Suprapubic skin (tissue), 4 donors: ENCODE data around the gene CLDN14. TPM values are rescaled to one million over a fixed set of nuclear protein-coding genes. Genes with fewer than 3 reads are reported as not detected.
A peak's percentile ranks its signal among the peaks of the same experiment; 100 is the strongest.

Source experiments
- DNase-seq, 2 donors: peaks; one replicate each; pipeline ENCODE4 v3.0.0-alpha.2; 2019; ENCODE audit warnings: low spot score in 2 of 2
- H3K27ac ChIP-seq: fragments of 200-600 bp; sonication (generic); one replicate; pipeline ENCODE4 v1.5.1; 2019
- H3K27me3 ChIP-seq: fragments of 200-600 bp; sonication (generic); one replicate; pipeline ENCODE4 v1.5.1; 2019
- H3K36me3 ChIP-seq: fragments of 200-600 bp; sonication (generic); one replicate; pipeline ENCODE4 v1.5.1; 2019
- H3K4me1 ChIP-seq: fragments of 200-600 bp; sonication (generic); one replicate; pipeline ENCODE4 v1.5.1; 2019
- H3K4me3 ChIP-seq: fragments of 200-600 bp; sonication (generic); one replicate; pipeline ENCODE4 v1.5.1; 2019; ENCODE audit warnings: mild to moderate bottlenecking
- H3K9me3 ChIP-seq: fragments of 200-600 bp; sonication (generic); one replicate; pipeline ENCODE4 v1.5.1; 2019
- CTCF ChIP-seq, 2 donors: fragments of 200-600 bp in 1 of 2; fragments of 450-650 bp in 1 of 2; sonication (generic) in 1 of 2; IDR thresholded peaks; one replicate each; pipeline ENCODE4 v1.5.1; 2016 to 2019; ENCODE audit warnings: antibody characterized with exemption in 2 of 2, mild to moderate bottlenecking in 1 of 2, moderate library complexity in 1 of 2
- EP300 ChIP-seq: sonication (generic); formaldehyde crosslinking; IDR thresholded peaks from one replicate; pipeline ENCODE4 v1.6.1; 2017; ENCODE audit warnings: antibody characterized with exemption
- POLR2A ChIP-seq, 2 donors: fragments of 450-650 bp; IDR thresholded peaks; one replicate each; pipeline ENCODE4 v1.6.1; 2017; ENCODE audit warnings: antibody characterized with exemption in 2 of 2, mild to moderate bottlenecking in 2 of 2, moderate library complexity in 2 of 2
- POLR2AphosphoS5 ChIP-seq, 3 donors: sonication (generic); formaldehyde crosslinking; IDR thresholded peaks; one replicate each; pipeline ENCODE4 v1.6.1; 2017; ENCODE audit warnings: antibody characterized with exemption in 3 of 3
- WGBS: methylation state at CpG from one replicate; pipeline ENCODE4 v1.1.5; 2018; 5-methylcytosine and 5-hydroxymethylcytosine counted together
- total RNA-seq, 4 donors: library from RNA; depleted of rRNA; stranded (reverse); fragments of >200 nt; gene quantifications; one replicate each; pipeline ENCODE4 v1.1.0, GENCODE V29; 2016

Gene CLDN14
- total RNA-seq, 4 donors from 2014 or later: 0.42 to 0.62 TPM; not detected in 2

GRCh38 chr21:36430841-36431240 lies 49.1 kb downstream of the CLDN14 start:
- no peak for TF ChIP-seq POLR2A (IDR thresholded peaks at IDR 0.05)
- TF ChIP-seq EP300: no peak
- TF ChIP-seq POLR2AphosphoS5 (IDR thresholded peaks at IDR 0.05): no peak
- no peak for TF ChIP-seq CTCF (IDR thresholded peaks at IDR 0.05)
- Histone ChIP-seq H3K4me1 (peaks cover 12% of the 10 kb centered on the region), H3K36me3 (no peaks in the 10 kb centered on the region), H3K27ac (peak overlapping the region; percentile 29), H3K4me3 (peak overlapping the region; percentile 33), H3K9me3 (no peaks in the 10 kb centered on the region), H3K27me3 (no peaks in the 10 kb centered on the region)
- DNase-seq: no peak
- 67% methylated on average over 4 of the region's 4 CpGs for WGBS

DNA sequence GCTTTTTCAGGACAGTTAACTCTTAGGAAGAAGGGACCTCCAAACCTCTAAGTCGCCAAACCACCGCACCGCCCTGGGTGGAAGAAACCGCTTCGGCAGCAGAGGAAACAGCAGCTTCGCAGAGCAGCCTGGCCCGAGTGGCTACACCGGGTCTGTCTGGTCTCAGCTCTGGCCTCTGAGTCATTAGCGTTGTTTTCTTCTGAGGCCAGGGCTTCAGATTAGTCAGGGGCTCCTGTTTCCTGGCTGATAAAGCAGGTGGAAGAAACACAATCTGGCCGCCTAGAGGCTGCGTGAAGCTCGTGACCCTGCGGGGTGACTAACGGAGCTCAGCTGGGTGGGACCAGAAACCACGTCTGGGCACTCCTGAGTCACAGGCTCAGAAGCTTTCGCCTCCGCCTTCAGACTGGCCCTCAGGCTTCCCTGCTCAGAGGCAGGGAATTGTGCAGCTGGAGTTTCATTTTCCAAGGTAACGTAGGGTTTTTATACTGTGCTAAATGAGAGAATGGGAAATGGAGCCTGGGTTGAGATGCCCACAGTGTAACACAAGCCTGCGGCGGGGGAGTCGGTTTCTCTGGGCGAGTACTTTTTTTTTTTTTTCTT lies 49.9 kb downstream of the CLDN14 start:
- TF ChIP-seq POLR2AphosphoS5 (IDR thresholded peaks at IDR 0.05) (peak in 1 of 3 donors; percentile 37), POLR2A (IDR thresholded peaks at IDR 0.05) (peak in 1 of 2 donors; percentile 52), EP300 (no peak), CTCF (IDR thresholded peaks at IDR 0.05) (no peak)

GRCh38 chr21:36428761-36429432 lies 51.0 kb downstream of the CLDN14 start:
- H3K27ac ChIP-seq: no peak overlapping the region
- 86% methylated on average over 12 of the region's 12 CpGs for WGBS
- H3K4me3 ChIP-seq: no peak overlapping the region
- no peak for DNase-seq
- TF ChIP-seq POLR2A (IDR thresholded peaks at IDR 0.05) (no peak), EP300 (no peak), CTCF (IDR thresholded peaks at IDR 0.05) (no peak), POLR2AphosphoS5 (IDR thresholded peaks at IDR 0.05) (no peak)
- no peaks in the 10 kb centered on the region for H3K9me3 ChIP-seq
- no peaks in the 10 kb centered on the region for H3K36me3 ChIP-seq
- peaks cover 12% of the 10 kb centered on the region for H3K4me1 ChIP-seq
- H3K27me3 ChIP-seq: no peaks in the 10 kb centered on the region

More for the DNA sequence above, 49.9 kb downstream of the CLDN14 start:
- peak overlapping the region; percentile 29 for H3K27ac ChIP-seq
- no peaks in the 10 kb centered on the region for H3K36me3 ChIP-seq
- peak overlapping the region; percentile 33 for H3K4me3 ChIP-seq
- DNase-seq: peak in 1 of 2 donors; percentile 86
- WGBS: 35% methylated on average over 13 of the region's 22 CpGs
- no peaks in the 10 kb centered on the region for H3K27me3 ChIP-seq
- peaks cover 12% of the 10 kb centered on the region for H3K4me1 ChIP-seq
- no peaks in the 10 kb centered on the region for H3K9me3 ChIP-seq

GRCh38 chr21:36427502-36427901 lies 52.4 kb downstream of the CLDN14 start:
- H3K4me3 ChIP-seq: no peak overlapping the region
- H3K9me3 ChIP-seq: no peaks in the 10 kb centered on the region
- no peak for DNase-seq
- peaks cover 12% of the 10 kb centered on the region for H3K4me1 ChIP-seq
- TF ChIP-seq EP300 (no peak), POLR2AphosphoS5 (IDR thresholded peaks at IDR 0.05) (no peak), CTCF (IDR thresholded peaks at IDR 0.05) (no peak), POLR2A (IDR thresholded peaks at IDR 0.05) (no peak)
- H3K27ac ChIP-seq: no peak overlapping the region
- 79% methylated on average over 4 of the region's 4 CpGs for WGBS
- H3K36me3 ChIP-seq: no peaks in the 10 kb centered on the region
- H3K27me3 ChIP-seq: no peaks in the 10 kb centered on the region

DNA sequence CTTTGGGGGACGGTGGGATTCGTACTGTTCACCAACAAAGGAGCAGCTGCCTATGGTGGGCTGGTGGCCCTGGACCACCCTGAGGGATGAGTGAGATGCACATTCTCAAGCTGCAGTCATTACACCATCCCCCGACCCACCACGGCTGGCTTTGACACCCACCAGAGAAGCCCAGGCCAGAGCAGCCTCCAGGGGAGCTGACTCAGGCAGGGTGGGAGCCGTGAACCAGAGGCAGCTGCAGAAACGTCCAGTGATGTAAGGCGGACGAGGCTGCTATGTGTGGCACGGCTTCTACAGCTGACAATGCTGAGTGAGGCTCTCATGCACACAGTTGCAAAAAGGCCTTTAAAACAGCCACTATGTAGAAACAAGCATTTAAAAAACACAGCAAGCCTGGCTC lies 54.6 kb downstream of the CLDN14 start:
- H3K36me3 ChIP-seq: no peaks in the 10 kb centered on the region
- WGBS: 93% methylated on average over 2 of the region's 9 CpGs
- H3K4me3 ChIP-seq: no peak overlapping the region
- no peak overlapping the region for H3K27ac ChIP-seq
- no peak for DNase-seq
- no peaks in the 10 kb centered on the region for H3K9me3 ChIP-seq
- no peaks in the 10 kb centered on the region for H3K27me3 ChIP-seq
- TF ChIP-seq POLR2A (IDR thresholded peaks at IDR 0.05): no peak
- no peak for TF ChIP-seq POLR2AphosphoS5 (IDR thresholded peaks at IDR 0.05)
- H3K4me1 ChIP-seq: peaks cover 3% of the 10 kb centered on the region
